K562 (cell line): Measurements from ENCODE around the gene DLST. TPM values are rescaled to one million over a fixed set of nuclear protein-coding genes. Genes with fewer than 3 reads are reported as not detected.

Experiments
- ATAC-seq: fragments of 200-7000 bp; cut with Tn5 transposase; 3 replicates; pipeline ENCODE4 v1.9.1; 2020; ENCODE audit warnings: moderate library complexity
- BruUV-seq: library from RNA; stranded (reverse); fragments of 400-500 nt; replicated peaks from 2 replicates; lab custom pipeline; 2021; lab: Mats Ljungman, UMichigan
- CTCF ChIA-PET: fragments of 300-600 bp; formaldehyde crosslinking; extraction: SDS; loops from one replicate; lab custom pipeline; 2021; ENCODE audit warnings: low intra/inter-chr PET ratio; lab: Yijun Ruan, JAX
- POLR2A ChIA-PET: fragments of 300-600, 350-650 bp; sonication (Branson Sonifier 250); formaldehyde crosslinking; extraction: SDS; loops from one replicate; lab custom pipeline; 2021; ENCODE audit warnings: antibody characterized with exemption, inconsistent platforms; lab: Yijun Ruan, JAX
- DNase-seq, 4 experiments: peaks; one replicate each; pipeline versions ENCODE4 v3.0.0 to v3.0.0-alpha.2; 2011 to 2018; ENCODE audit warnings: low spot score in 3 of 4, mixed read lengths in 3 of 4; ENCODE audit errors: extremely low read depth in 1 of 4
- FAIRE-seq: peaks from 2 replicates; lab custom pipeline; 2011; peaks lifted over from hg19 to GRCh38; lab: Jason Lieb, UNC
- H2AFZ ChIP-seq: 2 replicates; pipeline ENCODE4 v1.6.0; 2011; ENCODE audit warnings: low read depth, low read length, control low read depth, inconsistent platforms
- H3K27ac ChIP-seq: fragments of 200-600 bp; 3 replicates; pipeline ENCODE4 v1.8.0; 2011; ENCODE audit warnings: low read depth, mild to moderate bottlenecking, control low read depth, inconsistent platforms, low read length, moderate library complexity, mixed read lengths; ENCODE audit errors: extremely low read depth
- H3K27me3 ChIP-seq, 2 experiments: fragments of 300-600 bp in 1 of 2; 2 replicates in 1 of 2; 3 replicates in 1 of 2; pipeline versions ENCODE4 v1.6.0 to v1.8.0; 2011; ENCODE audit warnings: inconsistent platforms in 2 of 2, low read length in 2 of 2, mild to moderate bottlenecking in 1 of 2, mixed read lengths in 1 of 2, moderate library complexity in 1 of 2; ENCODE audit not compliant: control insufficient read depth in 2 of 2, insufficient read depth in 2 of 2
- H3K36me3 ChIP-seq: fragments of 300-600 bp; 3 replicates; pipeline ENCODE4 v1.8.0; 2011; ENCODE audit warnings: mild to moderate bottlenecking, low read length, inconsistent platforms; ENCODE audit not compliant: control insufficient read depth, insufficient read depth
- H3K4me1 ChIP-seq, 2 experiments: fragments of 200-600 bp in 1 of 2; replicated peaks in 1 of 2; 2 replicates in 1 of 2; 3 replicates in 1 of 2; pipeline versions ENCODE4 v1.5.1 to v1.8.0; 2011; ENCODE audit warnings: inconsistent platforms in 2 of 2, low read length in 2 of 2, mild to moderate bottlenecking in 1 of 2, mixed read lengths in 1 of 2, moderate library complexity in 1 of 2; ENCODE audit not compliant: control insufficient read depth in 2 of 2, insufficient read depth in 2 of 2
- H3K4me2 ChIP-seq: 2 replicates; pipeline ENCODE4 v1.6.1; 2011; ENCODE audit warnings: low read length, control low read depth, inconsistent platforms, mixed read lengths; ENCODE audit not compliant: insufficient read depth
- H3K4me3 ChIP-seq: fragments of 200-600 bp; sonication (generic), shearing (Covaris generic); 2 replicates; pipeline ENCODE4 v1.5.1; 2016; ENCODE audit warnings: control low read depth, inconsistent platforms
- H3K79me2 ChIP-seq: fragments of 200-600 bp; 3 replicates; pipeline ENCODE4 v1.8.0; 2011; ENCODE audit warnings: low read length, inconsistent platforms; ENCODE audit not compliant: control insufficient read depth, insufficient read depth
- H3K9ac ChIP-seq, 2 experiments: 2 replicates each; pipeline versions ENCODE4 v1.6.0 to v1.6.1; 2011; ENCODE audit warnings: low read depth in 2 of 2, low read length in 2 of 2, control low read depth in 1 of 2, inconsistent platforms in 1 of 2, mild to moderate bottlenecking in 1 of 2, mixed read lengths in 1 of 2; ENCODE audit not compliant: insufficient read depth in 1 of 2
- H3K9me1 ChIP-seq: one replicate; pipeline ENCODE4 v1.6.0; 2011; ENCODE audit warnings: inconsistent platforms, mild to moderate bottlenecking, low read length, moderate library complexity; ENCODE audit not compliant: control insufficient read depth, insufficient read depth
- H3K9me3 ChIP-seq: replicated peaks from 2 replicates; pipeline ENCODE4 v1.5.1; 2011; ENCODE audit warnings: low read depth, low read length, inconsistent platforms; ENCODE audit not compliant: control insufficient read depth, insufficient read depth
- H4K20me1 ChIP-seq: replicated peaks from 2 replicates; pipeline ENCODE4 v1.6.1; 2011; ENCODE audit warnings: low read length, inconsistent platforms, mixed read lengths; ENCODE audit not compliant: control insufficient read depth, insufficient read depth
- ASH1L ChIP-seq: fragments of 450-650 bp; IDR thresholded peaks from 2 replicates; pipeline ENCODE4 v1.6.1; 2018; ENCODE audit warnings: borderline replicate concordance, mild to moderate bottlenecking, low read depth; ENCODE audit not compliant: partially characterized antibody
- E2F3 ChIP-seq: fragments of 250-450 bp; sonication (Bioruptor Pico); IDR thresholded peaks from 2 replicates; pipeline ENCODE4 v1.4.0; 2020; ENCODE audit warnings: mild to moderate bottlenecking
- HDAC2 ChIP-seq: fragments of 450-650 bp; IDR thresholded peaks from 2 replicates; pipeline ENCODE4 v1.6.1; 2016; ENCODE audit warnings: mild to moderate bottlenecking
- NFIC ChIP-seq: fragments of 450-650 bp; IDR thresholded peaks from 2 replicates; pipeline ENCODE4 v1.6.1; 2017; ENCODE audit warnings: mild to moderate bottlenecking, inconsistent platforms
- NFIX ChIP-seq: fragments of 250-450 bp; sonication (Bioruptor Pico); IDR thresholded peaks from 2 replicates; pipeline ENCODE4 v1.4.0; 2020; ENCODE audit warnings: low read depth, mild to moderate bottlenecking, moderate library complexity
- RERE ChIP-seq: sonication (generic); formaldehyde crosslinking; IDR thresholded peaks from 2 replicates; pipeline ENCODE4 v1.8.0; 2023; ENCODE audit warnings: missing genetic modification reagents, mild to moderate bottlenecking, borderline replicate concordance
- RFX5 ChIP-seq: IDR thresholded peaks from 2 replicates; pipeline ENCODE4 v1.6.1; 2011; ENCODE audit warnings: low read depth, mild to moderate bottlenecking, improper control_type of control experiment, low read length
- ZBTB8A ChIP-seq: fragments of 450-650 bp; IDR thresholded peaks from 2 replicates; pipeline ENCODE4 v1.6.1; 2018; ENCODE audit warnings: mild to moderate bottlenecking, moderate library complexity; ENCODE audit not compliant: partially characterized antibody
- ZHX1 ChIP-seq: fragments of 150-350 bp; conservative IDR thresholded peaks from 2 replicates; pipeline ENCODE4 v1.6.1; 2014; ENCODE audit warnings: low read length
- ZNF133 ChIP-seq: fragments of 250-450 bp; sonication (Bioruptor Pico); IDR thresholded peaks from 2 replicates; pipeline ENCODE4 v1.4.0; 2020; ENCODE audit warnings: mild to moderate bottlenecking
- WGBS: fragments of 100-300 bp; shearing (Covaris generic); methylation state at CpG from one replicate; pipeline ENCODE4 v1.1.6; 2016; ENCODE audit warnings: low coverage, mixed read lengths; ENCODE audit not compliant: insufficient coverage; ENCODE audit errors: missing lambda C conversion rate; 5-methylcytosine and 5-hydroxymethylcytosine counted together
- in situ Hi-C: fragments of 300-500 bp; cut with MboI; formaldehyde crosslinking; loops from 4 replicates; pipeline ENCODE4 v1.15.0; 2018; ENCODE audit warnings: inconsistent platforms, mixed read lengths
- intact Hi-C: fragments of 100-400 bp; cut with micrococcal nuclease; formaldehyde crosslinking; loops from 2 replicates; pipeline ENCODE4 v1.14.2; 2022
- polyA plus RNA-seq, 8 experiments: library from polyadenylated mRNA; depleted of rRNA in 4 of 8; stranded (reverse) in 5 of 8; unstranded in 3 of 8; fragments of >200 nt; fragmentation: Nextera tagmentation in 2 of 8; fragmentation: Illumina TruSeq in 1 of 8; extraction: Ambion mirVana in 2 of 8; extraction: Trizol in 1 of 8; gene quantifications; 2 replicates each; pipeline versions ENCODE4 v1.2.1 to v1.2.3, GENCODE V29; 2011 to 2014; ENCODE audit warnings: inconsistent platforms in 1 of 8, missing spikeins in 1 of 8
- total RNA-seq, 7 experiments: library from RNA; depleted of rRNA in 6 of 7; stranded (reverse); fragments of >200 nt in 6 of 7; fragmentation: Illumina TruSeq in 2 of 7; extraction: Trizol in 2 of 7; gene quantifications; 2 replicates each; pipeline versions ENCODE4 v1.2.1 to v1.2.3, GENCODE V29; 2011 to 2021; ENCODE audit warnings: low replicate concordance in 1 of 7

DLST gene
- total and polyA plus RNA-seq, 9 of the 15 experiments (the other 6 are each of a cell fraction or from before 2014, with no cell fraction given) = 3.0 to 73.7 (median 45.4) TPM

GRCh38 chr14:74915826-74916225 is 34.1 kb downstream of the DLST start:
- Histone ChIP-seq H3K9ac (no peak overlapping the region; a peak in 1 of 4 replicates), H3K27me3 (no peaks in the 10 kb centered on the region), H4K20me1 (no peaks in the 10 kb centered on the region), H3K36me3 (no peaks in the 10 kb centered on the region), H2AFZ (no peak overlapping the region), H3K4me1 (peaks cover 0 to 13% of the 10 kb centered on the region in 2 experiments; a peak in 2 of 5 replicates), H3K27ac (no peak overlapping the region)
- FAIRE-seq = no peak
- ChIA-PET POLR2A (no interaction called here), CTCF (interaction anchor here (3.3 kb wide), 1 partner anchor 172 kb away, joined by 23 read pairs; no protein-coding TSS in a partner anchor)
- intact Hi-C loops = loop anchor here (10.0 kb wide), 1 partner anchor 389 kb away; no protein-coding TSS in a partner anchor
- WGBS = 55% methylated on average over 6 of the region's 7 CpGs
- TF ChIP-seq RERE (CRISPR knock-in tag) = no peak
- TF ChIP-seq ZBTB8A = no peak
- no peak for TF ChIP-seq HDAC2
- no peak for TF ChIP-seq ASH1L
- TF ChIP-seq NFIC = peak; percentile 92
- no peak for TF ChIP-seq ZHX1
- no peak for TF ChIP-seq RFX5
- peak; percentile 72 for TF ChIP-seq NFIX (CRISPR knock-in tag)
- TF ChIP-seq E2F3 (CRISPR knock-in tag) = no peak
- TF ChIP-seq ZNF133 (CRISPR knock-in tag) = no peak
- TF ChIP-seq, all 486 proteins: peak for 2
- no peaks in the 10 kb centered on the region for H3K9me3 ChIP-seq
- no peak overlapping the region for H3K4me2 ChIP-seq
- H3K79me2 ChIP-seq = no peaks in the 10 kb centered on the region
- in situ Hi-C loops = loop anchor here (10.0 kb wide), 1 partner anchor 159 kb away; no protein-coding TSS in a partner anchor
- DNase-seq (no peak), ATAC-seq (no peak)
- no peaks in the 10 kb centered on the region for H3K9me1 ChIP-seq
- H3K4me3 ChIP-seq = no peak overlapping the region
- no TSS peak for BruUV-seq
